EL (cell line): ENCODE data around the gene ZNF398.
"Not testable (repeated sequence)": the region's sequence is repeated elsewhere in the genome, so short reads cannot be mapped to it uniquely, and the experiment has no call there.

Source experiments
- DNase-seq: peaks from one replicate; pipeline ENCODE4 v3.0.0-alpha.2; 2016

The ZNF398 gene

GRCh38 chr7:149147072-149147751 lies at the start of gene ZNF398:
Gene ZNF398 (plus strand): TSS chr7:149147453. CDS start chr7:149147743, 290 bp downstream.
- DNase-seq = peak; percentile 73

GRCh38 chr7:149099058-149099457 lies 48.2 kb upstream of the ZNF398 start:
- no peak for DNase-seq

GRCh38 chr7:149100821-149101220 lies 46.4 kb upstream of the ZNF398 start:
- no peak for DNase-seq

GRCh38 chr7:149102666-149103065 lies 44.6 kb upstream of the ZNF398 start:
- no peak for DNase-seq

GRCh38 chr7:149103424-149103823 lies 43.8 kb upstream of the ZNF398 start:
- DNase-seq = no peak

- DNase-seq = no peak
Observed at GRCh38 chr7:149104214-149104613, 43.0 kb upstream of the ZNF398 start.

GRCh38 chr7:149104749-149105148 lies 42.5 kb upstream of the ZNF398 start:
- DNase-seq = no peak

- peak; percentile 4 for DNase-seq
Observed at GRCh38 chr7:149109969-149110368, 37.3 kb upstream of the ZNF398 start.

- peak; percentile 29 for DNase-seq
Observed at GRCh38 chr7:149125189-149125862, 21.9 kb upstream of the ZNF398 start.

- DNase-seq = peak; percentile 95
Observed at GRCh38 chr7:149125863-149126661, 21.2 kb upstream of the ZNF398 start, which contains the start of gene ZNF425. Gene ZNF425 (minus strand): TSS chr7:149126324. CDS start chr7:149126213, 111 bp downstream.

- peak; percentile 59 for DNase-seq
Observed at GRCh38 chr7:149126662-149127266, 20.5 kb upstream of the ZNF398 start.

- no peak for DNase-seq
Observed at GRCh38 chr7:149130572-149131198, 16.6 kb upstream of the ZNF398 start.

GRCh38 chr7:149133028-149133710 lies 14.1 kb upstream of the ZNF398 start:
- no peak for DNase-seq

GRCh38 chr7:149136118-149136517 lies 11.1 kb upstream of the ZNF398 start:
- DNase-seq = no peak

GRCh38 chr7:149140831-149141230 lies 6.4 kb upstream of the ZNF398 start:
- peak; percentile 34 for DNase-seq

GRCh38 chr7:149141893-149142292 lies 5.4 kb upstream of the ZNF398 start:
- DNase-seq = no peak

- DNase-seq = not testable (repeated sequence)
Observed at GRCh38 chr7:149144436-149144922, 2.8 kb upstream of the ZNF398 start.

- no peak for DNase-seq
Observed at GRCh38 chr7:149145031-149145845, 2.0 kb upstream of the ZNF398 start.

GRCh38 chr7:149147752-149148653 lies 750 bp downstream of the ZNF398 start:
- peak; percentile 56 for DNase-seq

GRCh38 chr7:149150981-149151380 lies 3.7 kb downstream of the ZNF398 start:
- no peak for DNase-seq
